Right lobe of liver (tissue), 4 donors: Measurements from ENCODE around the gene AIG1.

Experiments used
- POLR2A ChIP-seq: fragments of 450-650 bp; IDR thresholded peaks from one replicate; pipeline ENCODE4 v1.6.1; 2017; ENCODE audit warnings: antibody characterized with exemption, mild to moderate bottlenecking
- TF ChIP-seq, protein P1 (sequence below), 4 donors: fragments of 200-600 bp in 3 of 4; fragments of 450-650 bp in 1 of 4; IDR thresholded peaks; one replicate each; pipeline versions ENCODE4 v1.5.1 to v1.8.0; 2016 to 2022; ENCODE audit warnings: antibody characterized with exemption in 4 of 4, mild to moderate bottlenecking in 2 of 4
- donor health status: DM: no; HTN: no; CAD: no.
- donor health status: DM: no; HTN: no; CAD: no.
- donor health status: DM: no; HTN: yes; CAD: no.

DNA sequence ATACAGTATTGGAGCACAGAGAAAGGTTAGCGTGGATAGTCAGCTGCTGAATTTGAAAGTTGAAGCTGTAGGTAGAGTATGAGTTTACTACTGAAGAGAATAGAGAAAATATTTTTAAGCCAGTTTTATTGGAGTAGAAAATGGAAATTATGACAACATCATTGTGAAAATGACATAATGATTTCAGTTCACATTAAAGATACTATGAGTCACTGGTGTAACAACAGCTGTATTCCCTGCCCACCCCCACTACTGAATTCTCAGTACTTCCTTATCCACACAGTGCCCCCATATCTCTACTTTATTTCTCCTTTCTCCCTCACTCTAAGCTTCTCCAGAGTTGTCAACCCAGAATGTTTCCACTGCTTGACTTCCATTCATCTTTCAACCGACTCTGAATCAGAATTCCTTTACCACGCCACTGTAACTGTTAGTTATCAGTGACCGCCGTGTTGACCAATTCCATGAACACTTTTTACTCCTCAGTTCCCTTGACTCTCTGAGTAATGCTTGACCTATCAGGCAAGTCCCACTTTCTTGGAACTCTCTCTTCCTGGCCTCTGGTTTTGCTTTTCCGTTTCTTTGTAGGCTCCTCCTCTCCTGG lies 139.6 kb downstream of the AIG1 start:
- TF ChIP-seq, protein P1, sequence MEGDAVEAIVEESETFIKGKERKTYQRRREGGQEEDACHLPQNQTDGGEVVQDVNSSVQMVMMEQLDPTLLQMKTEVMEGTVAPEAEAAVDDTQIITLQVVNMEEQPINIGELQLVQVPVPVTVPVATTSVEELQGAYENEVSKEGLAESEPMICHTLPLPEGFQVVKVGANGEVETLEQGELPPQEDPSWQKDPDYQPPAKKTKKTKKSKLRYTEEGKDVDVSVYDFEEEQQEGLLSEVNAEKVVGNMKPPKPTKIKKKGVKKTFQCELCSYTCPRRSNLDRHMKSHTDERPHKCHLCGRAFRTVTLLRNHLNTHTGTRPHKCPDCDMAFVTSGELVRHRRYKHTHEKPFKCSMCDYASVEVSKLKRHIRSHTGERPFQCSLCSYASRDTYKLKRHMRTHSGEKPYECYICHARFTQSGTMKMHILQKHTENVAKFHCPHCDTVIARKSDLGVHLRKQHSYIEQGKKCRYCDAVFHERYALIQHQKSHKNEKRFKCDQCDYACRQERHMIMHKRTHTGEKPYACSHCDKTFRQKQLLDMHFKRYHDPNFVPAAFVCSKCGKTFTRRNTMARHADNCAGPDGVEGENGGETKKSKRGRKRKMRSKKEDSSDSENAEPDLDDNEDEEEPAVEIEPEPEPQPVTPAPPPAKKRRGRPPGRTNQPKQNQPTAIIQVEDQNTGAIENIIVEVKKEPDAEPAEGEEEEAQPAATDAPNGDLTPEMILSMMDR (IDR thresholded peaks at IDR 0.05) = no peak
- no peak for TF ChIP-seq POLR2A
